Measurements from ENCODE around the gene PYM1. TPM values are rescaled to one million over a fixed set of nuclear protein-coding genes. Genes with fewer than 3 reads are reported as not detected.

PYM1 gene
- total and polyA plus RNA-seq, 2 of the 13 experiments (the other 11 are each of a cell fraction or from before 2014, with no cell fraction given), result 44.0 to 51.8 TPM

DNA sequence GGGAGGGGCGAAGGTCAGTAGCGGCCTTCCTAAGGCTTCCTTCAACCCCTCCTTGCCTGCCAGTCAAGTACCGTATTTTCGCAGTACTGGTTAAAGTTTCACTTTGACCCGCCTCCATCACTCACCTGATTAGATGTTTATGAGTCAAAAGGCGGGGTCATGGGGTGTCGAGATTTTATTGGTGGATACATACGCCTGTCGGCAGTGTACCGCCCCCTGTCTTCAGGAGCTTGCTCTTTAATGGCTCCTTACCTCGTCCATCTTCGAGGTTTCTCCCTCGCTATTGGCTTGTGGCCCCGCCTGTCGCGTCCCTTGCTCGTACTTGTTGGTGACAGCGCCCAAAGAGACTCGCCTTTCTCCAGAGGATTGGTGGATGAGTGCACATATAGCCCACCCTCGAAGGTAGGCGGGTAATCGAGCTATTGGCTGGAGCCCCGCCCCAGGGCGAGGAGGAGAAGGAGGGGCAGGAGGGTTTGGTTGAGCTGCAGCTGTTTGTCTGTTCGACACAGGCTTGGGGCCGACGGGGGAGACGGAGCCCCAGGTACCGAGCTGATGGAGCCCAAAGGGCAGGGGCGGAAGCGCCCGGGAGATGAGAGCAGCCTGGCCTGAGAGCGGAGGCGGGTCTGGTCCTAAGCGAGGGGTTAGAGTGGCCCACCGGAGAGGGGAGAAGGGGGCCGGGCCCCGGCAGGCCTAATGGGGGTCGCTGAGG lies 46.1 kb upstream of the PYM1 start, which contains the start of gene RAB5B (continued):
- peak; percentile 48; the same call in 1 of the 2 replicates for TF ChIP-seq HNF4G (IDR thresholded peaks at IDR 0.05; ENCODE audit: borderline replicate concordance, low read depth, low read length)
- 0 out of 2 replicates have a peak, but pooled peaks have one; percentile 36 for TF ChIP-seq HNF4G (CRISPR knock-in tag; IDR thresholded peaks at IDR 0.05; ENCODE audit: borderline replicate concordance, low read depth)
- peak; percentile 81 for TF ChIP-seq KMT2A (CRISPR knock-in tag; IDR thresholded peaks at IDR 0.05)
- TF ChIP-seq MAZ (IDR thresholded peaks at IDR 0.05; ENCODE audit: borderline replicate concordance, low read depth, low read length), result peak; percentile 67
- peak; percentile 48; the same call in 1 of the 2 replicates for TF ChIP-seq MAZ (CRISPR knock-in tag; IDR thresholded peaks at IDR 0.05; ENCODE audit: low read depth)
- TF ChIP-seq, protein P1, sequence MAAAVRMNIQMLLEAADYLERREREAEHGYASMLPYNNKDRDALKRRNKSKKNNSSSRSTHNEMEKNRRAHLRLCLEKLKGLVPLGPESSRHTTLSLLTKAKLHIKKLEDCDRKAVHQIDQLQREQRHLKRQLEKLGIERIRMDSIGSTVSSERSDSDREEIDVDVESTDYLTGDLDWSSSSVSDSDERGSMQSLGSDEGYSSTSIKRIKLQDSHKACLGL (CRISPR knock-in tag; IDR thresholded peaks at IDR 0.05), result peak; percentile 76
- peak; percentile 84 for TF ChIP-seq ZMYM4 (CRISPR knock-in tag; IDR thresholded peaks at IDR 0.05)
- TF ChIP-seq, protein P2, sequence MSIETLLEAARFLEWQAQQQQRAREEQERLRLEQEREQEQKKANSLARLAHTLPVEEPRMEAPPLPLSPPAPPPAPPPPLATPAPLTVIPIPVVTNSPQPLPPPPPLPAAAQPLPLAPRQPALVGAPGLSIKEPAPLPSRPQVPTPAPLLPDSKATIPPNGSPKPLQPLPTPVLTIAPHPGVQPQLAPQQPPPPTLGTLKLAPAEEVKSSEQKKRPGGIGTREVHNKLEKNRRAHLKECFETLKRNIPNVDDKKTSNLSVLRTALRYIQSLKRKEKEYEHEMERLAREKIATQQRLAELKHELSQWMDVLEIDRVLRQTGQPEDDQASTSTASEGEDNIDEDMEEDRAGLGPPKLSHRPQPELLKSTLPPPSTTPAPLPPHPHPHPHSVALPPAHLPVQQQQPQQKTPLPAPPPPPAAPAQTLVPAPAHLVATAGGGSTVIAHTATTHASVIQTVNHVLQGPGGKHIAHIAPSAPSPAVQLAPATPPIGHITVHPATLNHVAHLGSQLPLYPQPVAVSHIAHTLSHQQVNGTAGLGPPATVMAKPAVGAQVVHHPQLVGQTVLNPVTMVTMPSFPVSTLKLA (IDR thresholded peaks at IDR 0.05), result peak; percentile 11; the same call in 1 of the 2 replicates
- TF ChIP-seq ZNF772 (CRISPR knock-in tag; IDR thresholded peaks at IDR 0.05), result no peak
- TF ChIP-seq, protein P3, sequence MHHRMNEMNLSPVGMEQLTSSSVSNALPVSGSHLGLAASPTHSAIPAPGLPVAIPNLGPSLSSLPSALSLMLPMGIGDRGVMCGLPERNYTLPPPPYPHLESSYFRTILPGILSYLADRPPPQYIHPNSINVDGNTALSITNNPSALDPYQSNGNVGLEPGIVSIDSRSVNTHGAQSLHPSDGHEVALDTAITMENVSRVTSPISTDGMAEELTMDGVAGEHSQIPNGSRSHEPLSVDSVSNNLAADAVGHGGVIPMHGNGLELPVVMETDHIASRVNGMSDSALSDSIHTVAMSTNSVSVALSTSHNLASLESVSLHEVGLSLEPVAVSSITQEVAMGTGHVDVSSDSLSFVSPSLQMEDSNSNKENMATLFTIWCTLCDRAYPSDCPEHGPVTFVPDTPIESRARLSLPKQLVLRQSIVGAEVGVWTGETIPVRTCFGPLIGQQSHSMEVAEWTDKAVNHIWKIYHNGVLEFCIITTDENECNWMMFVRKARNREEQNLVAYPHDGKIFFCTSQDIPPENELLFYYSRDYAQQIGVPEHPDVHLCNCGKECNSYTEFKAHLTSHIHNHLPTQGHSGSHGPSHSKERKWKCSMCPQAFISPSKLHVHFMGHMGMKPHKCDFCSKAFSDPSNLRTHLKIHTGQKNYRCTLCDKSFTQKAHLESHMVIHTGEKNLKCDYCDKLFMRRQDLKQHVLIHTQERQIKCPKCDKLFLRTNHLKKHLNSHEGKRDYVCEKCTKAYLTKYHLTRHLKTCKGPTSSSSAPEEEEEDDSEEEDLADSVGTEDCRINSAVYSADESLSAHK (CRISPR knock-in tag; IDR thresholded peaks at IDR 0.05; ENCODE audit: borderline replicate concordance), result 0 out of 2 replicates have a peak, but pooled peaks have one; percentile 20
- peak; percentile 94 for TF ChIP-seq XRCC5 (optimal IDR thresholded peaks at IDR 0.05; ENCODE audit: low read length)
- peak; percentile 56; the same call in 1 of the 2 replicates for TF ChIP-seq BORCS8-MEF2B (CRISPR knock-in tag; IDR thresholded peaks at IDR 0.05)
- no peak for TF ChIP-seq ZNF180 (CRISPR knock-in tag; IDR thresholded peaks at IDR 0.05; ENCODE audit: borderline replicate concordance, low read depth)
- TF ChIP-seq ZNF232 (CRISPR knock-in tag; IDR thresholded peaks at IDR 0.05; ENCODE audit: borderline replicate concordance), result peak; percentile 30; the same call in 1 of the 2 replicates
- peak; percentile 11; the same call in 1 of the 2 replicates for TF ChIP-seq SRY (CRISPR knock-in tag; IDR thresholded peaks at IDR 0.05)
- TF ChIP-seq ZBTB20 (CRISPR knock-in tag; IDR thresholded peaks at IDR 0.05; ENCODE audit: borderline replicate concordance, low read depth), result peak; percentile 56; the same call in 1 of the 2 replicates
- TF ChIP-seq TBX2 (CRISPR knock-in tag; IDR thresholded peaks at IDR 0.05; ENCODE audit: borderline replicate concordance), result peak; percentile 25; the same call in 1 of the 2 replicates
- 0 out of 2 replicates have a peak, but pooled peaks have one; percentile 26 for TF ChIP-seq ZNF451 (CRISPR knock-in tag; IDR thresholded peaks at IDR 0.05)

Data from HepG2 (cell line).